ENCODE data around the gene MEX3D. TPM values are rescaled to one million over a fixed set of nuclear protein-coding genes. Genes with fewer than 3 reads are reported as not detected.

Gene MEX3D
- total RNA-seq, 1 experiment from 2014 or later: 70.4 TPM

DNA sequence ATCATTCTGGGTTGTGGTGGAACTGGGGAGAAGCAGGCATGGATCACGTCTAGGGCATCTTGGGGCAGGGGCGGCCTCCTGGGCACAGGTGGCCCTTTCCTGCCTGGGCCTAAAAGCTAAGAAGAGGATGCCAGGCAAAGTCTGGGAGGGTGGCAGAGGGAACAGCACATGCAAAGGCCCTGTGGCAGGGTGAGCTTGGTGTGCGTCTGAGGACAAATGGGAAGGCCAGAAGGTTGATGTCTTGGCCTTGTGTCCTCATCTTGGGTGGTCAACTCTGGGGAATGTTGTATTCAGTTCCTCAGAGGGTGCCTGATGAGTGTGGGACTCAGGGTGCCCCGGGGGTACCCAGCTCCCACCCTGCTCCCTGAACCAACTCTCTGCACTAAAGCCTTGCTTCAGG lies 49.7 kb downstream of the MEX3D start:
- H3K14ac ChIP-seq (ENCODE audit: insufficient read depth, low read length): no peak overlapping the region
- H3K79me2 ChIP-seq (ENCODE audit: insufficient read depth, low read length): no peaks in the 10 kb centered on the region
- no peak overlapping the region for H3K18ac ChIP-seq (ENCODE audit: insufficient read length, low read depth, low read length)
- H3K23ac ChIP-seq (ENCODE audit: insufficient read length, low read depth, low read length): no peak overlapping the region
- no peaks in the 10 kb centered on the region for H4K20me1 ChIP-seq (ENCODE audit: control insufficient read depth, insufficient read depth, insufficient read length)
- no peak overlapping the region for H3K4me3 Mint-ChIP-seq
- H2AFZ ChIP-seq (ENCODE audit: low read length): no peak overlapping the region
- H3K27me3 Mint-ChIP-seq (ENCODE audit: low read depth): peaks cover 83% of the 10 kb centered on the region
- no peaks in the 10 kb centered on the region for H3K36me3 Mint-ChIP-seq (ENCODE audit: insufficient read depth in 1 of 3, low read depth in 3 of 3)
- H2BK120ac ChIP-seq (ENCODE audit: low read depth, low read length, poor library complexity, severe bottlenecking): no peak overlapping the region
- H3T11ph ChIP-seq (ENCODE audit: low read length): no peak overlapping the region
- no peak overlapping the region for H3K27ac ChIP-seq (ENCODE audit: insufficient read length, low read depth, low read length)
- H2BK5ac ChIP-seq (ENCODE audit: insufficient read length, low read length): no peak overlapping the region
- no peak overlapping the region for H2AK5ac ChIP-seq (ENCODE audit: insufficient read length, low read length)
- no peak overlapping the region for H2BK15ac ChIP-seq (ENCODE audit: low read depth, low read length)
- peaks cover 0 to 8% of the 10 kb centered on the region in 2 experiments; a peak in 2 of 5 replicates for H3K9me3 Mint-ChIP-seq
- WGBS (ENCODE audit: extremely low coverage, insufficient read length, low lambda C conversion rate): no CpG with 5 or more reads among the region's 4 CpGs
- no peak overlapping the region for H2BK12ac ChIP-seq (ENCODE audit: insufficient read length, low read depth, low read length)
- H3K4ac ChIP-seq (ENCODE audit: low read depth, low read length): no peak overlapping the region
- no peak overlapping the region for H2BK20ac ChIP-seq (ENCODE audit: low read depth, low read length, poor library complexity, severe bottlenecking)
- TF ChIP-seq, protein P1, sequence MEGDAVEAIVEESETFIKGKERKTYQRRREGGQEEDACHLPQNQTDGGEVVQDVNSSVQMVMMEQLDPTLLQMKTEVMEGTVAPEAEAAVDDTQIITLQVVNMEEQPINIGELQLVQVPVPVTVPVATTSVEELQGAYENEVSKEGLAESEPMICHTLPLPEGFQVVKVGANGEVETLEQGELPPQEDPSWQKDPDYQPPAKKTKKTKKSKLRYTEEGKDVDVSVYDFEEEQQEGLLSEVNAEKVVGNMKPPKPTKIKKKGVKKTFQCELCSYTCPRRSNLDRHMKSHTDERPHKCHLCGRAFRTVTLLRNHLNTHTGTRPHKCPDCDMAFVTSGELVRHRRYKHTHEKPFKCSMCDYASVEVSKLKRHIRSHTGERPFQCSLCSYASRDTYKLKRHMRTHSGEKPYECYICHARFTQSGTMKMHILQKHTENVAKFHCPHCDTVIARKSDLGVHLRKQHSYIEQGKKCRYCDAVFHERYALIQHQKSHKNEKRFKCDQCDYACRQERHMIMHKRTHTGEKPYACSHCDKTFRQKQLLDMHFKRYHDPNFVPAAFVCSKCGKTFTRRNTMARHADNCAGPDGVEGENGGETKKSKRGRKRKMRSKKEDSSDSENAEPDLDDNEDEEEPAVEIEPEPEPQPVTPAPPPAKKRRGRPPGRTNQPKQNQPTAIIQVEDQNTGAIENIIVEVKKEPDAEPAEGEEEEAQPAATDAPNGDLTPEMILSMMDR (conservative IDR thresholded peaks at IDR 0.05): no peak
- no peaks in the 10 kb centered on the region for H3K79me1 ChIP-seq (ENCODE audit: insufficient read depth, low read depth, low read length, poor library complexity, severe bottlenecking)
- H3K9ac ChIP-seq (ENCODE audit: extremely low read depth, insufficient read length, low read length): no peak overlapping the region
- no peak overlapping the region for H4K91ac ChIP-seq (ENCODE audit: insufficient read length, low read depth, low read length)
- H3K4me2 ChIP-seq (ENCODE audit: insufficient read depth, insufficient read length, low read length): no peak overlapping the region
- H4K8ac ChIP-seq (replicated peaks; ENCODE audit: insufficient read length, low read depth, low read length): no peak overlapping the region
- H3K4me1 ChIP-seq (ENCODE audit: insufficient read depth, low read length): no peaks in the 10 kb centered on the region
- no peak overlapping the region for H3K56ac ChIP-seq (ENCODE audit: insufficient read length, low read depth, low read length)
- H3K4me1 Mint-ChIP-seq: no peaks in the 10 kb centered on the region
- H4K5ac ChIP-seq (ENCODE audit: insufficient read length, low read depth, low read length): no peak overlapping the region
- no peak for DNase-seq
- H3K9me3 ChIP-seq (ENCODE audit: control insufficient read depth, low read depth, low read length): no peaks in the 10 kb centered on the region
- H3K27ac Mint-ChIP-seq: no peak overlapping the region
- H3K23me2 ChIP-seq (ENCODE audit: insufficient read length, low read depth, low read length, poor library complexity, severe bottlenecking): no peaks in the 10 kb centered on the region
- peaks cover 6% of the 10 kb centered on the region; the same call in 1 of the 2 replicates for H3K27me3 ChIP-seq (ENCODE audit: insufficient read depth, low read length)
